Activated CD8-positive, alpha-beta memory T cell treated with anti-CD3 and anti-CD28 coated beads, Interleukin-2, amount 50 U/mL, for 4 hours (primary cell): ENCODE measurements around the gene EREG.

ENCODE experiments used
- DNase-seq: peaks from one replicate; pipeline ENCODE4 v3.0.0-alpha.2; 2020

Gene EREG

GRCh38 chr4:74433043-74433442 is 68.1 kb downstream of the EREG start:
- DNase-seq = no peak

DNA sequence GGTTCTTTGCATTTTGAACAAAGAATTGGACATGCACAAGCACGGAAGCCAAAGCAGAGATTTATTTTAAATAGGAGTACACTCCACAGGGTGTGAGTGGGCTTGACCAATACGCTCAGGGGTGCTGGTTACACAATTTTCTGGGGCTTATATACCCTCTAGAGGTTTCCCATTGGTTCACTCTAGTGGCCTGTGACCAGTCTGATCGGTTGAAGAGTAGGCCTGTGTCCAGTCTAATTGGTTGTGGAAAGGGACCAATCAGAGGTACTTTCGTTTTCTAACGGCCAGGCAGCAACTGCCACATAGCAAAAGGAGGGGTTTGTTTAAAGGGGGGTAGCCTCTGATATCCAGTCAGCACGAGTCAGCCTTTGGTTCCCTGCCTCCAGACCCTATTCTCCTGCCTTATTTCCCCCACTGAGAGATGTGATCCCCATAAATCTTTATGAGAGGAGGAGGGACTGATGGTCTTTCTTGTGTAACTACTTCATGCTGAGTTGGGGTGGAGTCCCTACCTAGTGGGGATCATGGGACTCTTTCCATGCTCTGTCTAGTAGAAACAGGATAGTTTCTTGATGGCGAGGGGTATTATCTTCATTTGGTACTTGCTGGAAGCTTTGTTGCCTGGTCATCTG is 68.7 kb downstream of the EREG start:
- no peak for DNase-seq

- DNase-seq = no peak
These were observed 70.4 kb downstream of the EREG start for GRCh38 chr4:74435296-74435695.

DNA sequence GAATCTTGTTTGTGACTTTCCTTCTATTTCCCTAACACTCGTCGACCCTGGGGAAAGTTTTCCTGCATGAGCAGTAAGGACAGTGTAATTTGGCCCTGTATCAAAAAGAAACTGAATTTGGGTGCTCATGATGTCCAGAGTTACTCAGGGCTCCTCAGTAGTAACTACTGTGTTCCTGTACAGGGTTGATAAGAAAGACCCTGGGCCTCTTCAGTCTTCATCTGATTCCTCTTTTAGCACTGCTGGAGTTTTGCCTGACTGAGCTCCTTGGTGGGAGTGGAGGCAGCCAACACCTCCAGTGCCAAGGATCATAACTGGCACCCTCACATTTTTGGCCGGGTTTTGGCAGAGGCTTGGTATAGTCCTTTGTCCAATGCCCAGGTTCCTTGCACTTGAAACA is 72.9 kb downstream of the EREG start:
- DNase-seq = no peak
